Sigmoid colon (tissue), 4 donors: ENCODE measurements around the gene E2F3.

ENCODE experiments used
- EP300 ChIP-seq, 4 donors: sonication (generic); formaldehyde crosslinking; IDR thresholded peaks; one replicate each; pipeline ENCODE4 v1.6.1; 2017; ENCODE audit warnings: antibody characterized with exemption in 4 of 4
- POLR2A ChIP-seq, 2 donors: fragments of 450-650 bp; IDR thresholded peaks; one replicate each; pipeline ENCODE4 v1.6.1; 2016; ENCODE audit warnings: antibody characterized with exemption in 2 of 2, mild to moderate bottlenecking in 2 of 2, moderate library complexity in 2 of 2
- TF ChIP-seq, protein P1 (sequence below), 4 experiments: fragments of 450-650 bp in 3 of 4; fragments of 200-600 bp in 1 of 4; IDR thresholded peaks; one replicate each; pipeline ENCODE4 v1.5.1; 2016 to 2019; ENCODE audit warnings: antibody characterized with exemption in 4 of 4, mild to moderate bottlenecking in 3 of 4, moderate library complexity in 2 of 4

GRCh38 chr6:20400456-20401204 is 1.0 kb upstream of the E2F3 start:
- TF ChIP-seq, protein P1, sequence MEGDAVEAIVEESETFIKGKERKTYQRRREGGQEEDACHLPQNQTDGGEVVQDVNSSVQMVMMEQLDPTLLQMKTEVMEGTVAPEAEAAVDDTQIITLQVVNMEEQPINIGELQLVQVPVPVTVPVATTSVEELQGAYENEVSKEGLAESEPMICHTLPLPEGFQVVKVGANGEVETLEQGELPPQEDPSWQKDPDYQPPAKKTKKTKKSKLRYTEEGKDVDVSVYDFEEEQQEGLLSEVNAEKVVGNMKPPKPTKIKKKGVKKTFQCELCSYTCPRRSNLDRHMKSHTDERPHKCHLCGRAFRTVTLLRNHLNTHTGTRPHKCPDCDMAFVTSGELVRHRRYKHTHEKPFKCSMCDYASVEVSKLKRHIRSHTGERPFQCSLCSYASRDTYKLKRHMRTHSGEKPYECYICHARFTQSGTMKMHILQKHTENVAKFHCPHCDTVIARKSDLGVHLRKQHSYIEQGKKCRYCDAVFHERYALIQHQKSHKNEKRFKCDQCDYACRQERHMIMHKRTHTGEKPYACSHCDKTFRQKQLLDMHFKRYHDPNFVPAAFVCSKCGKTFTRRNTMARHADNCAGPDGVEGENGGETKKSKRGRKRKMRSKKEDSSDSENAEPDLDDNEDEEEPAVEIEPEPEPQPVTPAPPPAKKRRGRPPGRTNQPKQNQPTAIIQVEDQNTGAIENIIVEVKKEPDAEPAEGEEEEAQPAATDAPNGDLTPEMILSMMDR (IDR thresholded peaks at IDR 0.05): peak in 1 of 4 experiments; percentile 25
- TF ChIP-seq POLR2A (IDR thresholded peaks at IDR 0.05) (no peak), EP300 (IDR thresholded peaks at IDR 0.05) (no peak)
